Measurements from ENCODE around the gene ALK.

GRCh38 chr2:29239209-29239960 lies 682.0 kb downstream of the ALK start:
- no peak for TF ChIP-seq CTCF (conservative IDR thresholded peaks at IDR 0.05; ENCODE audit: low read depth, low read length)
- no peak for TF ChIP-seq EZH2 (IDR thresholded peaks at IDR 0.05; ENCODE audit: borderline replicate concordance, low read depth, low read length, poor library complexity, severe bottlenecking)

All from A673 (cell line).